HEK293 (cell line): Measurements from ENCODE around the gene GRM3.

Experiments
- CTCF ChIP-seq: fragments of 450-650 bp; formaldehyde crosslinking; IDR thresholded peaks from 2 replicates; pipeline ENCODE4 v1.5.1; 2016; ENCODE audit warnings: missing biosample characterization, missing genetic modification characterization
- GLI2 ChIP-seq: fragments of 450-650 bp; formaldehyde crosslinking; IDR thresholded peaks from 2 replicates; pipeline ENCODE4; 2017; ENCODE audit warnings: missing biosample characterization, missing genetic modification characterization, low read depth, borderline replicate concordance
- KLF8 ChIP-seq: fragments of 450-650 bp; formaldehyde crosslinking; IDR thresholded peaks from 2 replicates; pipeline ENCODE4 v1.5.1; 2016; ENCODE audit warnings: missing biosample characterization, missing genetic modification characterization
- YY1 ChIP-seq: fragments of 450-650 bp; formaldehyde crosslinking; IDR thresholded peaks from 2 replicates; pipeline ENCODE4 v1.5.1; 2018; ENCODE audit warnings: missing biosample characterization, missing genetic modification characterization
- ZBTB6 ChIP-seq: fragments of 450-650 bp; formaldehyde crosslinking; IDR thresholded peaks from 2 replicates; pipeline ENCODE4 v1.5.1; 2017; ENCODE audit warnings: missing biosample characterization, missing genetic modification characterization
- ZFHX2 ChIP-seq: fragments of 450-650 bp; formaldehyde crosslinking; conservative IDR thresholded peaks from 2 replicates; pipeline ENCODE4 v1.5.1; 2016; ENCODE audit warnings: missing biosample characterization, missing genetic modification characterization
- ZNF266 ChIP-seq: fragments of 450-650 bp; formaldehyde crosslinking; IDR thresholded peaks from 2 replicates; pipeline ENCODE4 v1.5.1; 2016; ENCODE audit warnings: missing biosample characterization, missing genetic modification characterization, low read depth
- ZNF274 ChIP-seq, 2 experiments: fragments of 200-500 bp in 1 of 2; fragments of 450-650 bp in 1 of 2; sonication (Bioruptor generic) in 1 of 2; formaldehyde crosslinking in 1 of 2; IDR thresholded peaks; 2 replicates each; pipeline versions ENCODE4 v1.5.1 to v1.6.1; 2014 to 2016; ENCODE audit warnings: borderline replicate concordance in 1 of 2, inconsistent platforms in 1 of 2, low read length in 1 of 2, missing biosample characterization in 1 of 2, missing genetic modification characterization in 1 of 2
- ZNF302 ChIP-seq: fragments of 450-650 bp; formaldehyde crosslinking; IDR thresholded peaks from 2 replicates; pipeline ENCODE4 v1.5.1; 2016; ENCODE audit warnings: missing biosample characterization, missing genetic modification characterization, low read depth
- ZNF341 ChIP-seq: fragments of 450-650 bp; formaldehyde crosslinking; IDR thresholded peaks from 2 replicates; pipeline ENCODE4; 2016; ENCODE audit warnings: low read depth, missing biosample characterization, missing genetic modification characterization
- ZNF366 ChIP-seq: fragments of 450-650 bp; formaldehyde crosslinking; conservative IDR thresholded peaks from 2 replicates; pipeline ENCODE4 v1.5.1; 2016; ENCODE audit warnings: missing biosample characterization, missing genetic modification characterization
- ZNF791 ChIP-seq: fragments of 450-650 bp; formaldehyde crosslinking; IDR thresholded peaks from 2 replicates; pipeline ENCODE4 v1.5.1; 2016; ENCODE audit warnings: missing biosample characterization, missing genetic modification characterization

GRCh38 chr7:86645225-86645608 is 1.5 kb downstream of the GRM3 start:
- TF ChIP-seq KLF8 (tag by site-specific recombination) (no peak), ZNF266 (tag by site-specific recombination) (no peak), ZNF366 (tag by site-specific recombination) (no peak), CTCF (tag by site-specific recombination) (no peak), ZNF791 (tag by site-specific recombination) (no peak), ZBTB6 (tag by site-specific recombination) (no peak), YY1 (no peak), ZFHX2 (peak; percentile 61; the same call in 1 of the 2 replicates), ZNF274 (IDR thresholded peaks at IDR 0.05; ENCODE audit: low read length) (no peak), ZNF274 (tag by site-specific recombination; IDR thresholded peaks at IDR 0.05; ENCODE audit: borderline replicate concordance) (no peak), ZNF341 (tag by site-specific recombination) (no peak), GLI2 (tag by site-specific recombination) (no peak), ZNF302 (tag by site-specific recombination) (no peak)
